Thoracic aorta (tissue), 2 donors: Measurements from ENCODE around the gene SCEL. TPM values are rescaled to one million over a fixed set of nuclear protein-coding genes. Genes with fewer than 3 reads are reported as not detected.

Experiments
- ATAC-seq: fragments of 150-250 bp; one replicate; pipeline ENCODE4 v1.8.0; 2017; ENCODE audit warnings: low read depth; ENCODE audit not compliant: insufficient number of reproducible peaks, low FRiP score
- DNase-seq: peaks from one replicate; pipeline ENCODE4 v3.0.0-alpha.2; 2020; ENCODE audit warnings: low spot score
- H3K27ac ChIP-seq, 2 donors: fragments of 200-600 bp; sonication (generic); 1 replicate in 1 of 2; 2 replicates in 1 of 2; pipeline ENCODE4 v1.5.1; 2016; ENCODE audit warnings: mild to moderate bottlenecking in 2 of 2, moderate library complexity in 2 of 2
- H3K27me3 ChIP-seq: fragments of 200-600 bp; sonication (generic); replicated peaks from 2 replicates; pipeline ENCODE4 v1.6.0; 2016; ENCODE audit warnings: mild to moderate bottlenecking; ENCODE audit not compliant: insufficient read depth
- H3K36me3 ChIP-seq: fragments of 200-600 bp; sonication (generic); one replicate; pipeline ENCODE4 v1.5.1; 2016
- H3K4me1 ChIP-seq, 2 donors: fragments of 200-600 bp; sonication (generic); 1 replicate in 1 of 2; 2 replicates in 1 of 2; pipeline versions ENCODE4 v1.5.1 to v1.6.0; 2016; ENCODE audit warnings: low read depth in 2 of 2, mild to moderate bottlenecking in 1 of 2; ENCODE audit not compliant: control insufficient read depth in 1 of 2
- H3K4me3 ChIP-seq: fragments of 200-600 bp; sonication (generic); 2 replicates; pipeline ENCODE4 v1.5.1; 2016; ENCODE audit warnings: mild to moderate bottlenecking
- H3K9me3 ChIP-seq: fragments of 200-600 bp; sonication (generic); 2 replicates; pipeline ENCODE4 v1.5.1; 2016
- CTCF ChIP-seq: fragments of 200-600 bp; sonication (generic); IDR thresholded peaks from one replicate; pipeline ENCODE4 v1.5.1; 2019; ENCODE audit warnings: antibody characterized with exemption
- total RNA-seq, 2 donors: library from RNA; depleted of rRNA; stranded (reverse); fragments of >200 nt; gene quantifications; one replicate each; pipeline versions ENCODE4 v1.1.0 to v1.2.3, GENCODE V29; 2016

Gene SCEL
- total RNA-seq, 2 donors from 2014 or later: 0.54 TPM; not detected in 1

GRCh38 chr13:77596777-77597176 is 61.3 kb downstream of the SCEL start:
- no peak for ATAC-seq
- Histone ChIP-seq H3K9me3 (no peaks in the 10 kb centered on the region), H3K27ac (no peak overlapping the region), H3K36me3 (no peaks in the 10 kb centered on the region), H3K4me3 (no peak overlapping the region), H3K27me3 (no peaks in the 10 kb centered on the region), H3K4me1 (peaks cover 0 to 14% of the 10 kb centered on the region in 2 donors)
- no peak for DNase-seq
- TF ChIP-seq CTCF: no peak

GRCh38 chr13:77599351-77599750 is 63.8 kb downstream of the SCEL start:
- ATAC-seq (no peak), DNase-seq (no peak)
- Histone ChIP-seq H3K27me3 (no peaks in the 10 kb centered on the region), H3K36me3 (no peaks in the 10 kb centered on the region), H3K9me3 (no peaks in the 10 kb centered on the region), H3K4me1 (peaks cover 0 to 7% of the 10 kb centered on the region in 2 donors), H3K4me3 (no peak overlapping the region), H3K27ac (no peak overlapping the region)
- no peak for TF ChIP-seq CTCF

GRCh38 chr13:77600701-77601100 is 65.2 kb downstream of the SCEL start:
- no peaks in the 10 kb centered on the region for H3K36me3 ChIP-seq
- ATAC-seq (no peak), DNase-seq (no peak)
- H3K27me3 ChIP-seq: no peaks in the 10 kb centered on the region
- H3K4me1 ChIP-seq: peaks cover 0 to 7% of the 10 kb centered on the region in 2 donors
- TF ChIP-seq CTCF: no peak
- no peak overlapping the region for H3K4me3 ChIP-seq
- no peak overlapping the region for H3K27ac ChIP-seq
- no peaks in the 10 kb centered on the region for H3K9me3 ChIP-seq

- ATAC-seq: no peak
- Histone ChIP-seq H3K4me3 (no peak overlapping the region), H3K4me1 (no peaks in the 10 kb centered on the region), H3K27ac (no peak overlapping the region), H3K36me3 (no peaks in the 10 kb centered on the region), H3K27me3 (no peaks in the 10 kb centered on the region), H3K9me3 (no peaks in the 10 kb centered on the region)
- TF ChIP-seq CTCF: no peak
- no peak for DNase-seq
Measured at GRCh38 chr13:77611068-77611467, 75.6 kb downstream of the SCEL start.

- no peak overlapping the region for H3K4me3 ChIP-seq
- no peak for ATAC-seq
- TF ChIP-seq CTCF: no peak
Measured at GRCh38 chr13:77616027-77616426, 80.5 kb downstream of the SCEL start.

More at GRCh38 chr13:77616027-77616426, 80.5 kb downstream of the SCEL start:
- no peaks in the 10 kb centered on the region for H3K4me1 ChIP-seq
- no peak overlapping the region for H3K27ac ChIP-seq
- no peaks in the 10 kb centered on the region for H3K27me3 ChIP-seq
- H3K9me3 ChIP-seq: no peaks in the 10 kb centered on the region
- no peak for DNase-seq
- H3K36me3 ChIP-seq: no peaks in the 10 kb centered on the region
